Thoracic aorta (tissue), 2 donors: Measurements from ENCODE around the gene SOX9. TPM values are rescaled to one million over a fixed set of nuclear protein-coding genes. Genes with fewer than 3 reads are reported as not detected.

Source experiments
- ATAC-seq: fragments of 150-250 bp; one replicate; pipeline ENCODE4 v1.8.0; 2017; ENCODE audit warnings: low read depth; ENCODE audit not compliant: insufficient number of reproducible peaks, low FRiP score
- DNase-seq: peaks from one replicate; pipeline ENCODE4 v3.0.0-alpha.2; 2020; ENCODE audit warnings: low spot score
- H3K27ac ChIP-seq, 2 donors: fragments of 200-600 bp; sonication (generic); 1 replicate in 1 of 2; 2 replicates in 1 of 2; pipeline ENCODE4 v1.5.1; 2016; ENCODE audit warnings: mild to moderate bottlenecking in 2 of 2, moderate library complexity in 2 of 2
- H3K27me3 ChIP-seq: fragments of 200-600 bp; sonication (generic); replicated peaks from 2 replicates; pipeline ENCODE4 v1.6.0; 2016; ENCODE audit warnings: mild to moderate bottlenecking; ENCODE audit not compliant: insufficient read depth
- H3K36me3 ChIP-seq: fragments of 200-600 bp; sonication (generic); one replicate; pipeline ENCODE4 v1.5.1; 2016
- H3K4me1 ChIP-seq, 2 donors: fragments of 200-600 bp; sonication (generic); 1 replicate in 1 of 2; 2 replicates in 1 of 2; pipeline versions ENCODE4 v1.5.1 to v1.6.0; 2016; ENCODE audit warnings: low read depth in 2 of 2, mild to moderate bottlenecking in 1 of 2; ENCODE audit not compliant: control insufficient read depth in 1 of 2
- H3K4me3 ChIP-seq: fragments of 200-600 bp; sonication (generic); 2 replicates; pipeline ENCODE4 v1.5.1; 2016; ENCODE audit warnings: mild to moderate bottlenecking
- H3K9me3 ChIP-seq: fragments of 200-600 bp; sonication (generic); 2 replicates; pipeline ENCODE4 v1.5.1; 2016
- total RNA-seq, 2 donors: library from RNA; depleted of rRNA; stranded (reverse); fragments of >200 nt; gene quantifications; one replicate each; pipeline versions ENCODE4 v1.1.0 to v1.2.3, GENCODE V29; 2016
- TF ChIP-seq, protein P1 (sequence below): fragments of 200-600 bp; sonication (generic); IDR thresholded peaks from one replicate; pipeline ENCODE4 v1.5.1; 2019; ENCODE audit warnings: antibody characterized with exemption

SOX9 gene
- total RNA-seq, 2 donors from 2014 or later = 1.2 to 3.6 TPM

GRCh38 chr17:72126575-72127486 is 6.0 kb downstream of the SOX9 start:
- H3K9me3 ChIP-seq = no peaks in the 10 kb centered on the region
- no peaks in the 10 kb centered on the region for H3K27me3 ChIP-seq
- no peak overlapping the region for H3K4me3 ChIP-seq
- H3K36me3 ChIP-seq = no peaks in the 10 kb centered on the region
- ATAC-seq (no peak), DNase-seq (no peak)
- peaks cover 3 to 11% of the 10 kb centered on the region in 2 donors for H3K4me1 ChIP-seq
- TF ChIP-seq, protein P1, sequence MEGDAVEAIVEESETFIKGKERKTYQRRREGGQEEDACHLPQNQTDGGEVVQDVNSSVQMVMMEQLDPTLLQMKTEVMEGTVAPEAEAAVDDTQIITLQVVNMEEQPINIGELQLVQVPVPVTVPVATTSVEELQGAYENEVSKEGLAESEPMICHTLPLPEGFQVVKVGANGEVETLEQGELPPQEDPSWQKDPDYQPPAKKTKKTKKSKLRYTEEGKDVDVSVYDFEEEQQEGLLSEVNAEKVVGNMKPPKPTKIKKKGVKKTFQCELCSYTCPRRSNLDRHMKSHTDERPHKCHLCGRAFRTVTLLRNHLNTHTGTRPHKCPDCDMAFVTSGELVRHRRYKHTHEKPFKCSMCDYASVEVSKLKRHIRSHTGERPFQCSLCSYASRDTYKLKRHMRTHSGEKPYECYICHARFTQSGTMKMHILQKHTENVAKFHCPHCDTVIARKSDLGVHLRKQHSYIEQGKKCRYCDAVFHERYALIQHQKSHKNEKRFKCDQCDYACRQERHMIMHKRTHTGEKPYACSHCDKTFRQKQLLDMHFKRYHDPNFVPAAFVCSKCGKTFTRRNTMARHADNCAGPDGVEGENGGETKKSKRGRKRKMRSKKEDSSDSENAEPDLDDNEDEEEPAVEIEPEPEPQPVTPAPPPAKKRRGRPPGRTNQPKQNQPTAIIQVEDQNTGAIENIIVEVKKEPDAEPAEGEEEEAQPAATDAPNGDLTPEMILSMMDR = no peak
- H3K27ac ChIP-seq = no peak overlapping the region

GRCh38 chr17:72128039-72128438 is 7.2 kb downstream of the SOX9 start:
- no peak overlapping the region for H3K4me3 ChIP-seq
- no peaks in the 10 kb centered on the region for H3K27me3 ChIP-seq
- TF ChIP-seq, protein P1 = no peak
- no peak for DNase-seq
- H3K9me3 ChIP-seq = no peaks in the 10 kb centered on the region
- H3K4me1 ChIP-seq = peaks cover 0 to under 1% of the 10 kb centered on the region in 2 donors
- no peak overlapping the region for H3K27ac ChIP-seq
- no peaks in the 10 kb centered on the region for H3K36me3 ChIP-seq
- no peak for ATAC-seq

- ATAC-seq (no peak), DNase-seq (no peak)
- H3K4me3 ChIP-seq = no peak overlapping the region
- TF ChIP-seq, protein P1 = no peak
- H3K27ac ChIP-seq = no peak overlapping the region
- H3K27me3 ChIP-seq = no peaks in the 10 kb centered on the region
- H3K9me3 ChIP-seq = no peaks in the 10 kb centered on the region
- no peaks in the 10 kb centered on the region for H3K36me3 ChIP-seq
- no peaks in the 10 kb centered on the region for H3K4me1 ChIP-seq
Observed at GRCh38 chr17:72134608-72135394, 14.0 kb downstream of the SOX9 start.

DNA sequence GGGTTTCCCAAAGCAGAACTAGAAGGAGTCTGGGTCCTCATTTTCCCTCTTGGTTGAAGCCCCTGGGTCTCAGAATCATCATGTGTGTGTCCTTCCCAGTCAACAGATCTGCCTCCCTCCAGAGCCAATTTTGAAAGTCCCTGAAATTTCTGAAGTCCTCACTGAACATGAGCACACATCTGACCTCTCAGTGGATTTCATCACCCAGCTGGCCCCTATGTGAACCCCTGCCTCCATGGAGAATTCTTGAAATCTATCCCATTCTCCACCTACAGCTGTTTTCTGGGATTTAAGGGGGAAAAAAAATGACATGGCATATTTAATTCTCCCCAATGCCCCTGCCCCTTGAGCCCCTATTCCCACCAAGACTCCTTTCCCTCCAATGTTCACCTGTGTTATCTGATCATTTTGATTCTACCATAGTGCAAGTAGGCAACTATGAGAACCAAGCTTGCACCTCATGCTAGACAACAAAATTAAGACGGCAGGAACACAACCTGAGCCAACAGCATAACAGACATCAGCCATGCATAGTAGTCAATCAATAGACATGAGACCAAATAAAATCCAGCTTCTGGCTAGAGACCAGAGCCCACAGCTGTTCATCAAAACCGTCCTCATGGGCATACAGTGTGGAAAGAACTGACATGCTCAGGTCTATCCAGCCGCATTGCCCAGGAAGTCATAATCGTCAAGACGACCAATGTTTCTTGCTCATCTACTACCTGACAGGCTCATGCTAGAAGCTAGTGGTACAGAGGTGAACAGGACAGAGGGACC is 14.9 kb downstream of the SOX9 start:
- no peak overlapping the region for H3K27ac ChIP-seq

More for the DNA sequence above, 14.9 kb downstream of the SOX9 start:
- Histone ChIP-seq H3K4me1 (no peaks in the 10 kb centered on the region), H3K9me3 (no peaks in the 10 kb centered on the region), H3K4me3 (no peak overlapping the region), H3K27me3 (no peaks in the 10 kb centered on the region), H3K36me3 (no peaks in the 10 kb centered on the region)
- TF ChIP-seq, protein P1 = no peak
- DNase-seq (no peak), ATAC-seq (no peak)
